Midbrain (tissue), 1 donor: ENCODE measurements around the gene PLXNA3.
A peak's percentile ranks its signal among the peaks of the same experiment; 100 is the strongest.

Experiments used
- DNase-seq: peaks from one replicate; lab custom pipeline; 2025; lab: John Stamatoyannopoulos, UW

Gene PLXNA3

GRCh38 chrX:154458116-154458953 is at the start of gene PLXNA3:
Gene PLXNA3, plus strand, starts transcription at chrX:154458281. Its CDS starts 1,903 bp downstream, at chrX:154460184.
- peak; percentile 18 for DNase-seq

DNA sequence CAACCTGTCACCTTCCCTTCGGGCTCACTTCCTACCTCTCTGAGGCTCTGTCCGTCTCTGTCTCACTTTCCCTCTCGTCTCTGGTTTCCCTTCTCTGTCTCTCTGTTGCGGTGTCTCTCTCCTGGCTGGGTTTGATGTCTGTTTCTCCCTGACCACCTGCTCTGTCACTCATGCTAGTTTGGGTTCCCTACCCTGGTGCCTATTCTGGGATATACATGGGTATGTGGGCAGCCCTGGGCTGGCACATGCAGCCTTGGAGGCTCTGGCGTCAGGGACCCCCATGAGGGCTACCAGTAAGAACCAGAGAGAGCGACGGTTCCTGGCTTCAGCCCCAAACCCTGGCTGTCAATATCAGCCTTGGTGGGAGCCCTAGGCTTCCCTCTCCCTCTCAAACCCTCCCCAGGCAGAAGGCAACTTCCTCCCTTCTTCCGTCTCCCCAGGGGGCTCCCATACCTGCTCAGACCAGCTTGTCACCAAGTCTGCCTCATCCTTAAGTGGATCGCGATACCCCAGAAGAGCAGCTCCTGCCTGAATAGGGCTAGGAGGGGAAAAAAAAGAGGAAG is 49.3 kb upstream of the PLXNA3 start:
- no peak for DNase-seq

- no peak for DNase-seq
These were observed 48.7 kb upstream of the PLXNA3 start, which contains the start of gene DNASE1L1 for GRCh38 chrX:154409222-154409871. Gene DNASE1L1, minus strand, starts transcription at chrX:154409254. Its CDS starts 3,686 bp downstream, at chrX:154405568.

GRCh38 chrX:154411981-154412340 is 46.1 kb upstream of the PLXNA3 start:
- no peak for DNase-seq

- no peak for DNase-seq
These were observed 45.6 kb upstream of the PLXNA3 start for GRCh38 chrX:154412468-154412867.

GRCh38 chrX:154413142-154413541 is 44.9 kb upstream of the PLXNA3 start:
- DNase-seq = no peak

GRCh38 chrX:154417157-154417556 is 40.9 kb upstream of the PLXNA3 start:
- no peak for DNase-seq

DNA sequence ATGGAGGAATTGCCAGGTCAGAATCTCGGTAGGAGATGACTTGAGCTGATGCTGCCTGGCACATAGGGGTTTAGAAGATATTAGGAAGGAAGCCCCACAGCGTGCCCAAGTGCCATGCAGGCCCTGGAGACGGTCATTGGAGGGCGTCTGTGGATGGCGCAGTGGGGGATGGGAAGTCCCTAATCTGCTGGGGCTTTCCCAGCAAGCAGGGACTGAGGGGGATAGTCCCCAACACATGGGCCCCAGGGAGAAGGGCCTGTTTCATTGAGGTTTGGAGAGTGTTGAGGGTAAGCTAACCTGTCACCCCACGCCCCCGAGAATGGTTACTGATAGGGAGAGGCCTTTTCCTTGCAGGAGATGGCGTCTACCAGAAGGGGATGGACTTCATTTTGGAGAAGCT is 38.9 kb upstream of the PLXNA3 start:
- no peak for DNase-seq

DNA sequence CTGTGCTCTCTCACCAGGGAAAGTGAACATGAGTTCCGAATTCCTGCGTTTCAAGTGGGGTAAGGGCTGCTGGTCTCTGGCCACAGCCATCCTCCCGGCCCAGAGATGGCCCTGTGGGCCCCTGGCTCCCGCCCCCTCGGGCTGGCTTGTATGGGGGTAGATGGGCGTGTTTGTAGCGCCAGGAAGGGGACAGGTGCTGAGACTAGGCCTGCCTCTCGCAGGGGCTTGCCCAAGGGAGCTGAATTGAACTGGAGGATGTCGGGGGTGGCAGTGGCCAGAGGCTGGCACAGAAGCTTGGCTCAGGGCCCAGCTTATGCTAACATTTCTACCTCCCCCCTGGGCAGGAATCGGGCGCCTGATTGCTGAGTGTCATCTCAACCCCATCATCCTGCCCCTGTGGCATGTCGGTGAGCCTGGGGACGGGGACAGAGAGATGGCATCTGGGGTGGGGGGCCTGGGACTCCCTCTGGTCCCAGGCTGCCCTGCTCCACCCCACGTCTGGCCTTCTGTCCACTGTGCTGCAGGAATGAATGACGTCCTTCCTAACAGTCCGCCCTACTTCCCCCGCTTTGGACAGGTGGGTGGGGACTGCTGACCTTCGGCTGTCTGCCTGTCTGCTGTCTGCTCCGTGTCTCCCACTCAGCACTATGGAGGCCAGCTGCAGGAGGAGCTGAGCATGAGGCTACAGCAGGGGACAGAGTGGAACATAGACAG is 38.2 kb upstream of the PLXNA3 start:
- no peak for DNase-seq

- no peak for DNase-seq
These were observed 37.7 kb upstream of the PLXNA3 start for GRCh38 chrX:154420402-154420756.

DNA sequence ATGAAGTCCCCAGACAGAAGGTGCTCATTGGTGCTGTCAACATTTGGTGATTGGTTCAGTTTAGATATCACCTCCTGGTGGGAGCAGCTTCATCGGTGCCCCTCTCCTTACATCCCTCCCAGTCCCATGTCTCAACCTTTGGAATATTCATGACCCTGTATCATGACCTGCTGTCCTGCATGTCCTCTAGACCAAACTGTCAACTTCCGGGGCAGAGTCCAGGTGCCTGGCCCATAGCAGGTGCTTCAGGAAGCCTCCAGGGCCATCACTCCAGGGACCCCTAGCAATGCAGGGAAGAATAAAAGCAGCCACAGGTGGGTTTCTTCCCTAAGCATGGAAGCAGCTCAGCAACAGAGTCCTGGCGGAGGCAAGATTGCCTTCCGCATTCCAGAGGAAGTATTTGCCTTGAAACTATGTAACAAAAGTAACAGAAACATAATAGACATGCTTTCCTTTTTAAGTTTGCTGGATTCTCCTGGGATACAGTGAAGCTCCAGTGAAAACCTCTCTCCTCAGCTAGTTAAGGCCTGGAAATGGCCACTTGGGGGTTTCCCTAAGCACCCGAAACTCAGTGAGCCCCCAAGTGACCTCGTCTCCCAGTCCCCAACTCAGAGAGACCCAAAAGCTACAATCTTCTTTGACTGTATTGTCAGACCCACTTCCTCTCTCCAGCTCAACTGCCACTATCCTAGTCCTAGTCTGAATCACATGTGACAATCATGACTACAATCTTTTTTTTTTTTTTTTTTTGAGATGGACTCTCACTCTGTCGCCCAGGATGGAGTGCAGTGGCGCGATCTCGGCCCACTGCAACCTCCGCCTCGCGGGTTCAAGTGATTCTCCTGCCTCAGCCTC is 30.9 kb upstream of the PLXNA3 start:
- DNase-seq = no peak

GRCh38 chrX:154428176-154429171 is 29.6 kb upstream of the PLXNA3 start, which contains the start of gene ATP6AP1:
Gene ATP6AP1, plus strand, starts transcription at chrX:154428677. Its CDS starts 16 bp downstream, at chrX:154428693.
- DNase-seq = peak; percentile 87

DNA sequence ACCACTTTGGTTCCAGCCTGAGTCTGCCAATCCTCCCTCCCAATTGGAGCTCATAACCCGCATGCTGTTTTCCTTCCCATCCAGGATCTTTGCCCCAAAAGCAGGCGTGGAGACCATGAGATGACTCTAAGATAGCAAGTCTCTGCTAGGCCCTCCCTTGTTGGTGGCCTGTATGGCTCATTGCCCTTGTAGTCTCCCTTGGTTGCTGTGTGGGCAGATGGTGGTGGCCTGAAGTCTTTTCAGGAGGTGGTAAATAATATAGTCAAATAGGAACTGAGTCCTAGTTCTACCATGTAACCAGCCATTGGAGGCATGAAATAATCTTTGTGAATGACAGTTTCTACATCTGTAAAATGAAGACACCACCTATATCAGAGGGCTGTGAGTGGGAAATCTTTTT is 28.4 kb upstream of the PLXNA3 start:
- no peak for DNase-seq

DNA sequence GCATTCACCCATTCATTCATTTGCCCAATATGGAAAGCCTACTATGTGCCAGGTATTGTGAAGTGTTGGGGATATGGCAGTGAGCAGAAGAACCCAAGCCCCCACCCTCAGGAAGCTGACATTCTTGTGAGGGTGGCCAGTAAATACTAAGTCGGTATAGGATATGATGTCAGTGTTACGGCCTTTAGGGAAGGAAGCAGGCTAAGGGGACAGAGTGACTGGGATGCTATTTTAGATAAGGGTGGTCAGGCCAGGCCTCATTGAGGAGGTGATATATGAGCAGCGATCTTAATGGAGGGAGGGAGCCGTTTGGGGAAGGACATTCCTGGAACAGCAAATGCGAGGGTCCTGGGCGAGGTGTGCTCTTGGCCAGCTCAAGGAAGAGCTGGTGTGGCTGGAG is 27.6 kb upstream of the PLXNA3 start:
- no peak for DNase-seq

GRCh38 chrX:154430916-154431315 is 27.2 kb upstream of the PLXNA3 start:
- no peak for DNase-seq

GRCh38 chrX:154431341-154431740 is 26.7 kb upstream of the PLXNA3 start:
- DNase-seq = no peak

- no peak for DNase-seq
These were observed 25.9 kb upstream of the PLXNA3 start for GRCh38 chrX:154432210-154432609.

- DNase-seq = no peak
These were observed 24.5 kb upstream of the PLXNA3 start for GRCh38 chrX:154433605-154434004.

DNA sequence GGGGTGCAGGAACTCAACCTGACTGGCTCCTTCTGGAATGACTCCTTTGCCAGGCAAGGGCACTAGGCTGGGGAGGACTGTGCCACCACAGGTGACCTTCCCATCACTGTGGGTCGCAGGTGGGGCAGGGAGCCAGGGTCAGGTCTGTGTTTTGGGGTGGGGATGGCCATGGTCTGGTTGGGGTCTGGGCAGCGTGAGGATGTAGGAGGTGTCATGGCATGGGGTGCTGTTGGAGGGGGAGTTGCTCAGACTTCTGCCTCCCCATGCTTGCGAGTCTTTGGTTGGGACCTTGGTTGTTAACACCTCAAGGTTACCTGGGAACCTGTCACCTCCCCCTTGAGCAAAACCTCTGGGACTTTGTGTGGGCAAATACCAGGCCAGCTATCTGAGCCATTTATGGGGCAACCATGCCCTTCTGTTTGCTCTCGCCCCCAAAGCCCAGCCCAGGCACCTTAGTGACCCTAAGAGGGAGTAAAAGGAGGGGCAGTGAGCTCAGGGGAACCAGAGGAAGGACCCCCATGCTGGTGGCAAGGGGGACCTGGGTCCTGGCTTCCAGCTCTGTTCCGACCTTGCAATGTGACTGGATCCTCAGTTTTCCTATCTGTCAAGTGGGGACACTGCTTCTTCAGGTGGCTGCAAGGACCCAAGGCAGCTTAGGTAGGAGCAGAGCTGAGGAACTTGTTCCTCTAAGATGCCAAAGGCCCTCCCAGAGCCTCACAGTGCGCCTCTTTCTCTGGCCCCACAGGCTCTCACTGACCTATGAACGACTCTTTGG is 23.5 kb upstream of the PLXNA3 start:
- DNase-seq = no peak
